ENCODE data around the gene MIR17HG. TPM values are rescaled to one million over a fixed set of nuclear protein-coding genes. Genes with fewer than 3 reads are reported as not detected.

The MIR17HG gene
- total RNA-seq, 1 experiment from 2014 or later, result 8.1 TPM

- ChIA-PET POLR2A (interaction anchor here (0.6 to 1.1 kb wide), 2 partner anchors 12 to 357 kb away, joined by 3 to 4 read pairs; partner anchors contain the start of gene MIR17HG), CTCF (interaction anchor here (0.6 to 1.4 kb wide), 6 partner anchors 10 to 460 kb away, joined by 3 to 4 read pairs (median 4); no protein-coding TSS in a partner anchor)
- no peak overlapping the region for H3K4me3 Mint-ChIP-seq (ENCODE audit: unreplicated experiment)
- no peak for DNase-seq (ENCODE audit: unreplicated experiment)
- no peaks in the 10 kb centered on the region for H3K9me3 Mint-ChIP-seq (ENCODE audit: unreplicated experiment)
- no peak overlapping the region for H3K27ac Mint-ChIP-seq (ENCODE audit: low read depth, unreplicated experiment)
- no TSS peak for BruUV-seq (replicated peaks)
- no peak for TF ChIP-seq CTCF (IDR thresholded peaks at IDR 0.05; ENCODE audit: unreplicated experiment)
- intact Hi-C loops (cut with micrococcal nuclease), result no loop called here
- no peaks in the 10 kb centered on the region for H3K27me3 Mint-ChIP-seq (ENCODE audit: insufficient read depth, unreplicated experiment)
- peaks cover 10% of the 10 kb centered on the region for H3K4me1 Mint-ChIP-seq (ENCODE audit: insufficient read depth, unreplicated experiment)
- peaks cover 45% of the 10 kb centered on the region for H3K36me3 Mint-ChIP-seq (ENCODE audit: insufficient read depth, unreplicated experiment)
These were observed 12.1 kb downstream of the MIR17HG start for GRCh38 chr13:91359631-91360030.

GRCh38 chr13:91360246-91360751 lies 12.8 kb downstream of the MIR17HG start:
- Mint-ChIP-seq H3K4me1 (ENCODE audit: insufficient read depth, unreplicated experiment) (peaks cover 10% of the 10 kb centered on the region), H3K27ac (ENCODE audit: low read depth, unreplicated experiment) (no peak overlapping the region), H3K36me3 (ENCODE audit: insufficient read depth, unreplicated experiment) (peaks cover 38% of the 10 kb centered on the region), H3K27me3 (ENCODE audit: insufficient read depth, unreplicated experiment) (no peaks in the 10 kb centered on the region), H3K4me3 (ENCODE audit: unreplicated experiment) (no peak overlapping the region), H3K9me3 (ENCODE audit: unreplicated experiment) (no peaks in the 10 kb centered on the region)
- CTCF ChIA-PET, result interaction anchor here (0.6 to 1.4 kb wide), 4 partner anchors 10 to 362 kb away, joined by 3 to 4 read pairs (median 4); no protein-coding TSS in a partner anchor
- POLR2A ChIA-PET, result interaction anchor here (1.1 kb wide), 1 partner anchor 13 kb away, joined by 4 read pairs; the partner anchor contains the start of gene MIR17HG
- DNase-seq (ENCODE audit: unreplicated experiment), result no peak
- BruUV-seq (replicated peaks), result no TSS peak
- no peak for TF ChIP-seq CTCF (IDR thresholded peaks at IDR 0.05; ENCODE audit: unreplicated experiment)
- intact Hi-C loops (cut with micrococcal nuclease), result no loop called here

GRCh38 chr13:91361755-91362271 lies 14.3 kb downstream of the MIR17HG start:
- ChIA-PET CTCF (no interaction called here), POLR2A (no interaction called here)
- no TSS peak for BruUV-seq (replicated peaks)
- intact Hi-C loops (cut with micrococcal nuclease), result no loop called here
- Mint-ChIP-seq H3K27me3 (ENCODE audit: insufficient read depth, unreplicated experiment) (no peaks in the 10 kb centered on the region), H3K4me1 (ENCODE audit: insufficient read depth, unreplicated experiment) (peaks cover 4% of the 10 kb centered on the region), H3K27ac (ENCODE audit: low read depth, unreplicated experiment) (no peak overlapping the region), H3K4me3 (ENCODE audit: unreplicated experiment) (no peak overlapping the region), H3K36me3 (ENCODE audit: insufficient read depth, unreplicated experiment) (peaks cover 23% of the 10 kb centered on the region), H3K9me3 (ENCODE audit: unreplicated experiment) (no peaks in the 10 kb centered on the region)
- no peak for DNase-seq (ENCODE audit: unreplicated experiment)
- TF ChIP-seq CTCF (IDR thresholded peaks at IDR 0.05; ENCODE audit: unreplicated experiment), result no peak

GRCh38 chr13:91362908-91363307 lies 15.4 kb downstream of the MIR17HG start:
- peaks cover 12% of the 10 kb centered on the region for H3K36me3 Mint-ChIP-seq (ENCODE audit: insufficient read depth, unreplicated experiment)
- no TSS peak for BruUV-seq (replicated peaks)
- intact Hi-C loops (cut with micrococcal nuclease), result no loop called here
- H3K4me1 Mint-ChIP-seq (ENCODE audit: insufficient read depth, unreplicated experiment), result peaks cover 1% of the 10 kb centered on the region
- no peaks in the 10 kb centered on the region for H3K27me3 Mint-ChIP-seq (ENCODE audit: insufficient read depth, unreplicated experiment)
- ChIA-PET POLR2A (no interaction called here), CTCF (interaction anchor here (0.6 kb wide), 1 partner anchor 43 kb away, joined by 3 read pairs; no protein-coding TSS in a partner anchor)
- no peak overlapping the region for H3K4me3 Mint-ChIP-seq (ENCODE audit: unreplicated experiment)
- DNase-seq (ENCODE audit: unreplicated experiment), result no peak
- no peak for TF ChIP-seq CTCF (IDR thresholded peaks at IDR 0.05; ENCODE audit: unreplicated experiment)
- no peaks in the 10 kb centered on the region for H3K9me3 Mint-ChIP-seq (ENCODE audit: unreplicated experiment)
- no peak overlapping the region for H3K27ac Mint-ChIP-seq (ENCODE audit: low read depth, unreplicated experiment)

Measured in MCF 10A (cell line).